HG03280 (cell line): ENCODE measurements around the gene FAM43B.

ENCODE experiments used
- ATAC-seq: cut with Tn5 transposase; IDR thresholded peaks from one replicate; pipeline ENCODE4 v1.9.1; 2021; ENCODE audit warnings: mild to moderate bottlenecking, moderate library complexity; ENCODE audit not compliant: unreplicated experiment

The FAM43B gene

DNA sequence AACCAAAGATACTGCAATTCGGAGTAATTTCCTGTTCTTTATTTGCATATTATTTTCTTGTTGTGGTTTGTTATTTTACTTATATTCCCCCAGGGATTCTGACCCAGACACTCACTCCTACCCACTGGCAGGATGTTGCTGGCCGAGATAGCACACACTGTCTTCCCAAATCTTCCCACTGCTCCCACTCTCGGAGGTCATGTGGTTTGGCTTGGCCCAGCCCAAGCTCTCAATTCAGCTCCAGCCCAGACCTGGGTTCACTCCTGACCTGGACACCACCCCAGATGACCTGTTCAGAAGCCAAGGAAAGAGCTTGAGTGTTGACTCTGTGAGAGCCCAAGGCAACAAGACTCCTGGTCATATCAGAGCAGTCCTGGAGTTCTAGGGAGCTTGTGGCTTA is 1.2 kb upstream of the FAM43B start:
- ATAC-seq = no peak

DNA sequence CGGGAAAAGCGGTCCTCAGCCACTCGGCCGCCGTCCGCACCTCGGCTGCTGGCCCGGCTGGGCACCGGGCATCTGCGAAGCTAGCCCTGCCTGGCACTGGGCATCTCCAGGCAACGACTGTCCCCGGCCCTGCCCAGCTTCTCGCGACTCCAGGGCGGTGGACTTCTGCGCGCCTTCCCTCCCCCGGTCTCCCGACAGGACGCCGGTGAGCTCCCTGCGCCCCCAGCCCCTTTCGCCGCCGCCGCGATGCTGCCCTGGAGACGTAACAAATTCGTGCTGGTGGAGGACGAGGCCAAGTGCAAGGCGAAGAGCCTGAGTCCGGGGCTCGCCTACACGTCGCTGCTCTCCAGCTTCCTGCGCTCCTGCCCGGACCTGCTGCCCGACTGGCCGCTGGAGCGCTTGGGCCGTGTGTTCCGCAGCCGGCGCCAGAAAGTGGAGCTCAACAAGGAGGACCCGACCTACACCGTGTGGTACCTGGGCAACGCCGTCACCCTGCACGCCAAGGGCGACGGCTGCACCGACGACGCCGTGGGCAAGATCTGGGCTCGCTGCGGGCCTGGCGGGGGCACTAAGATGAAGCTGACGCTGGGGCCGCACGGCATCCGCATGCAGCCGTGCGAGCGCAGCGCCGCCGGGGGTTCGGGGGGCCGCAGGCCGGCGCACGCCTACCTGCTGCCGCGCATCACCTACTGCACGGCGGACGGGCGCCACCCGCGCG is 514 bp downstream of the FAM43B start:
- no peak for ATAC-seq

DNA sequence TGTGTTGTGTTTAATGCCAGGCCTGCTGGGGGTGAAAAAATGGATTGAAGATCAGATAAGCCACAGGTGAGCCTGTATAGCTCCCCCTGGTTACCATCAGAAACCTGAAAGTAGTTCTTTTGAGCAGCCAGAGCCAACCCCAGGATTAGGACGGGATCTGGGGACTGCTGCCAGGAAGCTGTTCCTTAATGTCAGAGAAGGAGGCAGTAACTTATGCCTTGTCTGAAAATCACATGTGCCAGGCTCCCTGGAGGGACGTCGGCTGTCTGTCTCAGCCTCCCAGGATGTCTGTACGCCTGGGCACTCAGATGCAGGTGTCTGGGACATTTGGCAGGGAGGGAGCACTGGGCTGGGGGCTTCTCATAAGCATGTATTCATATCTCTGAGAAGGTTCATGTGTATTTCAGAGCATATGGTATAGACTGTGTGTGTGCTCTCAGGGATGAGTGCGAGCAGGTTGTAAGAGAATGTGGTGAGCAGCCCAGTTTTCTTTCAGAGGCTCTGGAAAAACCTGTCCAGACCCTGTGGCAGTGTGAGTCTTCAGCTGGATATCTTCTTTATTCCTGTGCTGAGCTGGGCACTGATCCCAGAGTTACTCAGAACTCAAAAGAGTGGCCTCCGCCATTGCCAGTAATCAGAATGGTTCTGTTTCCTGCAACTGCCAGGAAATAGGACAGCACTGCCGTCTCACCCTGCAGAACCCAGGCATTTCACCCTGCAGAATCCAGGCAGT is 2.8 kb downstream of the FAM43B start:
- no peak for ATAC-seq

DNA sequence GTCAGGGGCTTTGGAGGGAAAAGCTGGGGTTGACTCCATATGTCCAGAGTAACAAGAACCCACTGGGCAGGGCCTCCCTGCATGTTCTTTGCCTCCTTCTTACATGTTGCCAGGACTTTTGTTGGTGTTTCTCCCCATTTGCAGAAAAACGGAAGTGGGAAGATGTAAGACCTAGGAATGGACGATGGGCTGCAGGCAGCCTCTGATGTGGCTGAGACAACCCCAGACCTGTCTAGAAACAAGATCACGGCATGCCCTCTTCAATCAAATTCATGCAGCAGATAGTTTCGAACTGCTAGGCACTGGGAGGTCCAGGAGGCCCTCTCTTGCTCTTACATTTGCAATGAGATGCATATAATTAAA is 3.4 kb downstream of the FAM43B start:
- ATAC-seq = no peak

DNA sequence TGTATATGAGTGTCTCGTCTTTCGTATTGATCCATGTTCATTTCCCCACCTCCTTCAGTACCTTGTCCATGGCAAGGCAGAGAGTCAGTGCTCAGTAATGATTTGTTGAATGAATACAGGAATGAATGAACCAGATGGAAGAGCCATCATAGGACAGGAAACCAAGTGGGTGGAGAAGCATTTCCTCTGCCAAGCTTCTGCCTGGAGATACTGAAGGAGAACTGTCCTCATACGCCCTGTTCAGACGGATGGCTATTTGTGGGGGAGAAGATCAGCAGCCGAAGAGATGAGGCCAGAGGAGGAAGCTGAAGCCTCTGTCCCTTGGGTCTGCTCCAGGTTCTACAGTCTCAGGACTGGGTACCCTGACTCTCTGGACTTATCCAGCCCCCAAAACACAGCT is 5.8 kb downstream of the FAM43B start:
- no peak for ATAC-seq

DNA sequence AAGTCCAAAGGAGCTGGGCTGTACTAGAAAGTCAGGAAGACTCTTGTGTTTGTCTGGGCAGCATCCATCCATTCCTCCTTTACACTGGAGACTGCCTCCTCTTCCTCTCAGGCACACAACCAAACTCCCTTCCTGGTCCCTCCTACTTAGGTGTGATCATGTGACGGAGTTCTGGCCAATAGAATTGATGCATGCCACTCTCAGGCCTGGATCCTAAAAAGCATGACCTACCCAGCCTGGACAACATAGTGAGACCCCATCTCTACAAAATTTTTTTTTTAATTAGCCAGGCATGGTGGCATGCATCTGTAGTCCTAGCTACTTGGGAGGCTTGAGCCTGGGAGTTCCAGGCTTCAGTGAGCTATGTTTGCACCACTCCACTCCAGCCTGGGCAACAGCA is 8.6 kb downstream of the FAM43B start:
- no peak for ATAC-seq

DNA sequence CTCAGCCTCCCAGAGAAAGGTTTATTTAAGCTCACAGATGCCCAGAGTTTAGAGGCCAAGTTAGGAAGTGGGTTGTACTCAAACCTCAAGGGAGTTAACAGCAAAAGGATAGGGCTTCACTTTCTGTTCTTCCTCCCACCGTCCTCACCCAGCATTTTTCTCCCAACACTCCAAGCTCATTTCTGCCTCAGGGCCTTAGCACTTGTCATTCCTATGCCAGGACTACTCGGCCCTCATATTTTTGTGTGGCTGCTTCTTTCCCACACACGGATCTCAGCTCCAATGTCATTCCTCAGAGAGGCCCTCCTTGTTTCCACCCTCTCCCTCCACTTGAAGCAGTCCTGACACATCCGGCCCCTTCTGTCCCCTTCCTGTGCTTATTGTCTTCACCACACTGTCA is 12.9 kb downstream of the FAM43B start:
- no peak for ATAC-seq

DNA sequence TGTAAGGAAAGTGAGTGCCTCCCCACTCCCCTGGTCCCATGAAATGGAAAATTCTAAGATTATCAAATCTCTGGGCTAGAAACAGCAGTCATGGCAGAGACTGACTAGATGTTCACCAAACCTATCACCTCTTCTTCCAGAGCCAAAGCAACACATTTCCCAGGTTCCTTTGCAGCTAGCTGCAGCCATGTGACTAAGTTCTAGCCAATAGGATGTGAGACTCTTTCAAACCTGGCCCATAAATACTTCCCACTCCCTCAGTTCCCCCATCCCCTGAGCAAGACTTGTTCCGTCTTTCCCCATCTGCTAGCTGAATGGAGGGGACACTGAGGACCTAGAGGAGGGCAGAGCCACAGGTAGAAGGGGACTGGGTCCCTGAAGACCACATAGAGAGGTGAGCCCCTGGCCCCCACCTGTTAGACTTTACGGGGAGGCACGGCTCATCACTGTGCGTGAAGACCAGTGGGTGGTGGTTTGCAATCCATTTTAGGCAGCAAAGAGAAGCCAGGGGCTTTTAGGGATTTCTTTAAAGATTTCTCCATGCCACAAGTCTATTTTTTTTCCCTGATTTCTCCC is 17.2 kb downstream of the FAM43B start:
- ATAC-seq = no peak

DNA sequence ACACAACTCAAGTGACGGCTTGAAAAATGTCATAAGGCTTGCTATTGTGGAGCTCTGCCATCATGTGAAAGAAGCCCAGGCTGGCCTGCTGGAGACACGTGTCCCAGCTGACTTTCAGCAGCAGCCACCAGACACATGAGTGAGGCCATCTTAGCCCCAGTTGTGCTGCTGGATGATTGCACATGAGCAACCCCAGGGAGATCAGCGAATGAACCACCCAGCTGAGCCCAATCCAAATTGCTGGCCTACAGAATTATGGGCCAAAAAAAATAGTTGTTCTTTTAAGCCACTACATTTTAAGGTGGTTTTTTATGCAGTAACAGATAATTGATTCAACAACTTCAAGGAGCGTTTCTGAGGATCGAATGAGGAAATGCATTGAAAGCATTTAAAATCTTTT is 19.1 kb downstream of the FAM43B start:
- ATAC-seq = no peak

DNA sequence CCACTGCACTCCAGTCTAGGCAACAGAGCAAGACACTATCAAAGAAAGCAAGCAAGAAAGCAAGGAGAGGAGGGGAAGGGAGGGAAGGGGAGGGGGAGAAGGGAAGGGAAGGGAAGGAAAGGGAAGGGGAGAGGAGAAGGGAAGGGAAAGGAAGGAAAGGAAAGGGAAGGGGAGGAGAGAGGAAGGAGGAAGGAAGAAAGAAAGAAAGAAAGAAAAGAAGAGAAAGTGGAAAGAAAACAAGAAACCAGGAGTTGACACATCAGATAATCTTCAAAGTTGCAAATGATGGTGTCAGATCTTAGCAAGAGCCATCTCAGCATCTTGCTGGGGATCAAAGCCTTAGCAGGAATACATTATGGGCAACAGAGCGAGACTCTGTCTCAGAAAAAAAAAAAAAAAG is 21.6 kb downstream of the FAM43B start:
- ATAC-seq = no peak

DNA sequence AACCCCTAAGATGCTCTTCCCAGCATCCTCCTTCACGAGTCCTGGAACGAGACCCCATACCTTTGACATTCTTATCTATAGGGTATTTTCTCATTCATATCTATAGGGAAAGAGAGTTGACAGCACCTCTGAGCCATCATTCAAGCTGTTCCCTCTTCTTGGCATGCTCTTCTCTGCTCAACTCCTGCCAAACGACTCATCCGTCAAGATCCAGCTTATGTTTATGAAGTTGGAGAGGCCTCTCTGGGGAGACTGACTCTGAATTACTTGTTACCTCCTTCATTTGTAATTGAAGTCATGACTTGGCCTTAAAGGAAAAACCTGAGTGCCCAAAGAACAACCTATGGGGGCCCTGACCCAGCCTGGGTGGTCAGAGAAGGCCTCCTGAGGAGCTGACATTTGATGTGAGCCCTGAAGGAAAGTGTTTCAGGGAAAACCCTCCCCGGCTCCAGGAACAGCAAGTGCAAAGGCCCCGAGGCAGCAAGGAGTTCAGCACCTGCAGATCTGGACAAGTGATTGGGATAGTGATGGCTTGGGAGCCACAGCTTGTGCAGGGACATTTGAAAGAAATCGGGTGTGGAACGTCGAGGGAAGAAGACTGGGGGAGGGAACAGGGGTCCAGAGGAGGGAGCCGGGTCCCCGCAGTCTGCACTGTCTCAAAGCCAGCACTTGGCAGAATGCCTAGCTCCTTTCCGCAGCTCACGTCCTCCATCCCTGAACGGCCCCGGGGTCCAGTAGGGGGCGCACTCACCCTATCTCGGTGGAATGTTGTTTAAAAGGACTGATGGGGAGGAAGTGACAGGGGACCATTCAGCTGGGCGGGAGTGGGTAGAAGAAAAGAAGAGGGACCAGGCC is 22.5 kb downstream of the FAM43B start:
- ATAC-seq = no peak

DNA sequence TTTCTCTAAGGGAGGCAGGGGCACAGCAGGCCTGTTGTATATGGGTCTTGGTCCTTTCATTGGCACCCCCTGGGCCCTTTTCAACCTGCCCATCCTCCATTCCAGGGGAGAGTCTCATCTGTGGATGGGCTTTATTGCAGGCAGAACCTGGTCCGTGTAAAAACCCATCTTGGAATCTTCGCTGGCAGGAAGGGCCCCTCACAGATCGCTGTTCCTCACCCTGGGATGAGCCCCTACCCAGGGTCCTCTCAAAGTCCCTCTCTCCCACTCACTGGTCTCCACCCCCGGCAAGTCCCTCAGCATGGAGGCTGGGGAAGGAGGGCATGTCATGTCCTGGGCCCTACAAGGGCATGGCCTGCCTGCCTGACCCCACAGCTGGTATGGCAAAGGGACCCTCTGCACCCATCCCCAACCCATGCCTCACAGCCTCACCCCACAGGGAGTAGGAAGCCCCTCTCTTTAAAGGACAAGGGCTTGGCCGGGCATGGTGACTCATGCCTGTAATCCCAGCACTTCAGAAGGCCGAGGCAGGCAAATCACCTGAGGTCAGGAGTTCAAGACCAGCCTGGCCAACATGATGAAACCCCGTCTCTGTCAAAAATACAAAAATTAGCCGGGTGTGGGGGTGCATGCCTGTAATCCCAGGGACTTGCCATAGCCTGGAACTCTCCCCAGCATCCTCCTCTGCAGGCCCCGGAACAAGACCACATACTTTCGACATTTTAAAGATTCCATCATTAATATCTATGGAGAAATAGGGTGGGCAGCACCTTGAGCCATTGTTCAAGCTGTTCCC is 23.4 kb downstream of the FAM43B start:
- no peak for ATAC-seq

DNA sequence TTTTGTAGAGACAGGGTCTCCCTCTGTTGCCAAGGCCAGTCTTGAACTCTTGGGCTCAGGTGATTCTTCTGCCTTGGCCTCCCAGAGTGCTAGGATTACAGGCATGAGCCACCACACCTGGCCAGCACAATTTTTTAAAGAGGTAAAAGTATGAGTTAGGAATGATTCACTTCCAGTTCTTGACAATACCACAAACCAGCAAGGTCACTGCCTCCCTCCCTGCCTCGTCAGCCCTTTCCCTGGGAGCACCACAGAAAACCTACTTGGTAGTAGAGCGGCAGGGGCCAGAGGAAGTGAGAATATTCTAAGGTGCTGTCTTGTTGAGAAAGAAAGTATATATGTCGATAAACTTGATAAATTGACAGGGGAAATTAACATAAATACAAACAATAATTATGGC is 25.7 kb downstream of the FAM43B start:
- ATAC-seq = no peak

DNA sequence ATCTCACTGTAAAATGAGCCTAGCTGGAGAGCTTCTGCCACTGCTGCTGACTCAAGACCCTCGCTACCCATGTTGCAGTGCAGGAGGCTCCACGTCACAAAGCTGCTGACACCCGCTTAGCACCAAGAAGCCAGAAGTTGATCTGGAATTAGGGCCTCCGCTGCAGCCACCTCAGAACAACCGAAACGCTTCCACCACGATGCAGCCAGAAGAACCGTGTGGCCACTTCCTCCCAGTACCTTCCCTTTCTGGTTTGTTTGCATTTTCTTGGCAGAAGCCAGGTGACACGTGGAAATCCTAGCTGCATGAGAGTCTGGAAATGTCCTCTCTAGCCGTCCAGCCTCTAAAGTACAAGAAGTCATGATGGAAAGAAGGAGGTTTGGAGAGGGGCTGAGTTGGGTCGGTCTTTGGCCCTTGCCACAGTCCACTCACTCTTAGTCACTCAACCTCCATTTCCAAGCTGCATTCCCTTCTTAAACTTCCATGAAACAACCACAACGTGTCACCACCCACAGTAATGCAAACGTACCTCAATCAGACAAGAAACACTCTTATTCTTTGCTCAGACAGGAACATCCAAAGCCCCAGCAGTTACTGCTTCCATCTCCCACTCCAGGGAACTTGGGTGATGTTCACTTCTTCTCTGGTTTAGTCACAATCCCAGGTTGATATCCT is 26.5 kb downstream of the FAM43B start:
- ATAC-seq = no peak

DNA sequence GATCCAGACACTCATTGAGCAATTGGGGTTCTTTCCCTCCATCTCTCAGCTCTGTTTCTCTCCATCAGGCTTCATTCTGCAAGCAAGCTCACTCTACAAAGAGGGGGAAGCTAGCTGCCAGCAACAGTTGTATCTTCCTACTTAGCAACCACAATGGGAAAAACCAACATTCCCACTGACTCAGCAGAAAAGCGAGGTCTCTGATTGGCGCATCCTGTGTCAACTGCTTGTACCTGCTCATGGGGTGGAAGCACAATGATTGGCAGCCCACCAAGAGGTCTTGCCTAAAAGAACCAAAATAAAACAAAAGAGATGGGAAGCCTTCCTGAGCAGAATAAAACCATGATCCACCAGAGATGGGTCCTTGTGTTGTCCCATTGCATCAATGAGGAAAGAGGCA is 32.5 kb downstream of the FAM43B start:
- no peak for ATAC-seq

DNA sequence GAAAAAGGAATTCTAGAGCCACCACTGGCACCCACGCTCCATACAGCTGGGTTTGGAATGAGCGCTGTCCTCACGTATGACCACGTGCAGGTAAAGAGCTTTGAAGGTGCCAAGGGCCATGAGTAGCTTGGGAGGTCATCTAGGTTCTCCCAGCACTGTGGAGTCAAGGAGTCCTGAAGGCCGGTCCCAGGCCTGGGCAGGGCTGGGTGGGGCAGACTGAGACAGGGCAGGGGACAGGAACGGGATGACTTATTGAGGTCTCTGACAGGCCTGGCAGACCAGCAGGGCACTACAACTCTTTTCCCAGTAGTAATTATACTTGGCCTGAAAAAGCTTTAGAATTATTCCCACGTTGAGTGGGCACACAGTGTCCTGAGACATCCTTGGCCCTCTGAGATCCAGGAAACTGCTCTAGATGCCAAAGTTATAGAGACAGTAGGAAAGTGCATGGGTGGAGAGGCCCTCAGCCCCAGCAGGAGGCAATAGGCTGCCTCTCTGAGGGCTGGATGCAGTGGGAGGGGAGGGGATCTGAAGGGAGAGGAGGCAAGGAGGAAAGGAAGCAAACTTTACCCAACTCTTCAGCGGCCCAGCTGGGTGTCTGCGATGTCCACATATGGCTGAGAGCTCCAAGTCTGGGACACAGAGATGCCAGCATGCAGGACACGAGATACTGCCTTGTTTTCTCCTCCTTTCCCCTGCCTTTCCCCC is 34.7 kb downstream of the FAM43B start:
- no peak for ATAC-seq

DNA sequence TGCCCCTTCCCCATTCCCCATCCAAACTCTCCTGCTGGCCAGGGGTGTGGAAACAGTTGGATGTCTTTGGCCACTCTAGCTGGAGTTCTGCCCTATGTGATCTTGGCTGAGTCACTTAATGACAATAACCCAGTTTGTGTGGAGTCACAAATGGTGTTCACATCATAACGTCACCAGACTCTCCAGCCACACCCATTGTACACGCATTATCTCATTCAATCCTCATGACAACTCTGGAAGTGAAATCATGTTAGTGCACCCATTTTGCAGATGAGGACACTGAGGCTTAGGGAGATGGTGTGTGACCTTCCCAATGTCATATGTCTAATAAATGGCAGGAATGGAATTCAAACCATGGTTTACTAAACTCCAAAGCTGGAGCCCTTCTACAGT is 35.3 kb downstream of the FAM43B start:
- no peak for ATAC-seq

DNA sequence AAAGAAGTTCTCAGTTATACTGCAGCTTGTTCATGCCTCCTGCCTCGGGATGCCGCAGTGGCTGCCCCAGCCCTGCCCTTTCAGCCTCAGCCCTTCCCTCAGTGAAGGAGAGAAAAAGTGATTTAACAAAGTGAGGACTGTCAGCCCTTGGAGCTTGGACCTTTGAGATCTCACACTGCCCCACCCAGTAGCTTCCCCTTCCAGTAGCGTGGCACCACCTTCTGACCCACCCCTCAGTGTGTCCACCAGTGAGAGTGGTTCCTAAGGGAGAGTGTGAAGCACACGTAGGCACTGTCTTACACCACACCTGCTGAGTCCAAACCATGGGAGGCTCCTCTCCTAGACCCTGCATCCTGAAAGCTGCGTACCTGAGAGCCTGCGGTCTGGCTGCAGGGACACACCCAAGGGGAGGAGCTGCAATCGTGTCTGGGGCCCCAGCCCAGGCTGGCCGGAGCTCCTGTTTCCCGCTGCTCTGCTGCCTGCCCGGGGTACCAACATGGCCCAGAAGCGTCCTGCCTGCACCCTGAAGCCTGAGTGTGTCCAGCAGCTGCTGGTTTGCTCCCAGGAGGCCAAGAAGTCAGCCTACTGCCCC is 36.4 kb downstream of the FAM43B start, which contains the start of gene CDA:
CDA (plus strand) TSS at position 464 of the 592 bp plus-strand sequence; CDS start at position 497, 33 bp downstream.
- ATAC-seq = no peak
